ENCODE results near the gene CPNE1.

GRCh38 chr20:35610833-35611427, 53.8 kb downstream of the CPNE1 start:
- TF ChIP-seq CTCF (IDR thresholded peaks at IDR 0.05), result no peak
- no peak for TF ChIP-seq POLR2A (IDR thresholded peaks at IDR 0.05)

All from Peyer's patch (tissue), 4 donors.